B cell (primary cell): ENCODE results near the gene STAG1. TPM values are rescaled to one million over a fixed set of nuclear protein-coding genes. Genes with fewer than 3 reads are reported as not detected.

Experiments used
- ATAC-seq: fragments of 200-7000 bp; cut with Tn5 transposase; one replicate; pipeline ENCODE4 v1.10.0; 2021; ENCODE audit warnings: low read depth, mild to moderate bottlenecking, moderate number of reproducible peaks, moderate library complexity
- CTCF ChIA-PET: fragments of 350-600 bp; sonication (Branson Sonifier 250); formaldehyde crosslinking; loops from one replicate; lab custom pipeline; 2021; ENCODE audit warnings: antibody characterized with exemption, inconsistent platforms; lab: Charles Lee
- POLR2A ChIA-PET: fragments of 350-600 bp; sonication (Branson Sonifier 250); formaldehyde crosslinking; loops from one replicate; lab custom pipeline; 2021; ENCODE audit warnings: antibody characterized with exemption; lab: Charles Lee
- DNase-seq: peaks from one replicate; pipeline ENCODE4 v3.0.0; 2013
- H2AFZ ChIP-seq: 2 replicates; pipeline ENCODE4 v1.6.1; 2012; ENCODE audit warnings: mild to moderate bottlenecking, low read depth, low read length; ENCODE audit not compliant: insufficient read depth, poor library complexity, severe bottlenecking
- H3K27ac ChIP-seq, 2 donors: 1 replicate in 1 of 2; 2 replicates in 1 of 2; pipeline ENCODE4 v1.5.1; 2012 to 2013; ENCODE audit warnings: low read length in 2 of 2, mild to moderate bottlenecking in 2 of 2, moderate library complexity in 1 of 2
- H3K27me3 ChIP-seq, 4 experiments: fragments of 200-600 bp in 1 of 4; sonication (generic) in 1 of 4; replicated peaks in 1 of 4; 1 replicate in 2 of 4; 2 replicates in 2 of 4; pipeline versions ENCODE4 v1.6.1 to v1.7.0; 2013 to 2016; ENCODE audit warnings: low read length in 3 of 4, mild to moderate bottlenecking in 2 of 4, mixed read lengths in 1 of 4, moderate library complexity in 1 of 4; ENCODE audit not compliant: insufficient read depth in 4 of 4, control insufficient read depth in 3 of 4; ENCODE audit errors: control extremely low read depth in 1 of 4
- H3K36me3 ChIP-seq, 2 experiments: replicated peaks in 1 of 2; 1 replicate in 1 of 2; 2 replicates in 1 of 2; pipeline versions ENCODE4 v1.6.1 to v1.7.1; 2013; ENCODE audit warnings: low read length in 1 of 2; ENCODE audit not compliant: insufficient read depth in 2 of 2, control insufficient read depth in 1 of 2; ENCODE audit errors: control extremely low read depth in 1 of 2, extremely low read depth in 1 of 2
- H3K4me1 ChIP-seq, 2 donors: fragments of 200-600 bp in 1 of 2; sonication (generic) in 1 of 2; 1 replicate in 1 of 2; 2 replicates in 1 of 2; pipeline versions ENCODE4 v1.5.1 to v1.6.1; 2013 to 2017; ENCODE audit warnings: low read length in 2 of 2; ENCODE audit not compliant: control insufficient read depth in 2 of 2, insufficient read depth in 2 of 2
- H3K4me2 ChIP-seq: replicated peaks from 2 replicates; pipeline ENCODE3; 2012; ENCODE audit warnings: mild to moderate bottlenecking, low read depth, low read length; ENCODE audit not compliant: poor library complexity, severe bottlenecking
- H3K4me3 ChIP-seq, 5 experiments: fragments of 200-600 bp in 1 of 5; sonication (generic) in 1 of 5; 1 replicate in 3 of 5; 2 replicates in 2 of 5; pipeline versions ENCODE4 v1.5.1 to v1.7.0; 2011 to 2016; ENCODE audit warnings: low read length in 4 of 5, mild to moderate bottlenecking in 4 of 5, low read depth in 2 of 5, control low read depth in 1 of 5, moderate library complexity in 1 of 5; ENCODE audit not compliant: insufficient read depth in 1 of 5; ENCODE audit errors: control extremely low read depth in 1 of 5, extremely low read depth in 1 of 5
- H3K79me2 ChIP-seq: fragments of 200-600 bp; sonication (generic); one replicate; pipeline ENCODE4 v1.6.0; 2016; ENCODE audit warnings: low read length; ENCODE audit not compliant: control insufficient read depth, insufficient read depth
- H3K9ac ChIP-seq: fragments of 200-600 bp; sonication (generic); 2 replicates; pipeline ENCODE4 v1.6.1; 2017; ENCODE audit warnings: mild to moderate bottlenecking, low read length, moderate library complexity
- H3K9me3 ChIP-seq, 3 donors: one replicate each; pipeline versions ENCODE4 v1.6.1 to v1.7.1; 2013; ENCODE audit warnings: low read length in 2 of 3; ENCODE audit not compliant: control insufficient read depth in 2 of 3, insufficient read depth in 1 of 3; ENCODE audit errors: control extremely low read depth in 1 of 3
- H4K20me1 ChIP-seq: 2 replicates; pipeline ENCODE4 v1.6.0; 2012; ENCODE audit warnings: mild to moderate bottlenecking, low read length; ENCODE audit not compliant: insufficient read depth, control insufficient read depth, poor library complexity, severe bottlenecking
- H3K27ac Mint-ChIP-seq: one replicate; pipeline ENCODE4 v1.8.0; 2021; ENCODE audit warnings: mixed read lengths
- H3K27me3 Mint-ChIP-seq: one replicate; pipeline ENCODE4 v1.8.0; 2021; ENCODE audit warnings: mixed read lengths
- H3K4me1 Mint-ChIP-seq: one replicate; pipeline ENCODE4 v1.8.0; 2021; ENCODE audit warnings: mixed read lengths
- H3K4me3 Mint-ChIP-seq: one replicate; pipeline ENCODE4 v1.8.0; 2021; ENCODE audit warnings: mixed read lengths
- H3K9me3 Mint-ChIP-seq: one replicate; pipeline ENCODE4 v1.8.0; 2022; ENCODE audit warnings: mixed read lengths; ENCODE audit not compliant: insufficient read depth
- EZH2 ChIP-seq: IDR thresholded peaks from 2 replicates; pipeline ENCODE4 v1.6.1; 2012; ENCODE audit warnings: borderline replicate concordance, low read depth, mild to moderate bottlenecking, moderate library complexity, low read length; ENCODE audit not compliant: insufficient read depth, poor library complexity, severe bottlenecking
- WGBS: methylation state at CpG from one replicate; pipeline ENCODE4 v1.1.5; 2013; ENCODE audit warnings: missing lambda C conversion rate; ENCODE audit not compliant: insufficient coverage; 5-methylcytosine and 5-hydroxymethylcytosine counted together
- intact Hi-C: fragments of 100-400 bp; cut with micrococcal nuclease; formaldehyde crosslinking; loops from one replicate; pipeline ENCODE4 v1.10.0; 2022
- polyA plus RNA-seq: library from polyadenylated mRNA; depleted of rRNA; stranded (reverse); fragments of >200 nt; gene quantifications from 2 replicates; pipeline ENCODE4 v1.2.3, GENCODE V29; 2012
- total RNA-seq, 2 donors: library from RNA; stranded (reverse); fragments of 120-200 nt in 1 of 2; gene quantifications; 1 replicate in 1 of 2; 2 replicates in 1 of 2; pipeline versions ENCODE4 v1.2.3 to v1.2.4, GENCODE V29; 2013 to 2022
- TF ChIP-seq, protein P1 (sequence below): fragments of 200-600 bp; IDR thresholded peaks from one replicate; pipeline ENCODE4 v1.8.0; 2022; ENCODE audit warnings: antibody characterized with exemption, mild to moderate bottlenecking

STAG1 gene
- total and polyA plus RNA-seq, 2 donors (not counting 1 experiment from before 2014, with no cell fraction given): 9.2 to 77.0 TPM

DNA sequence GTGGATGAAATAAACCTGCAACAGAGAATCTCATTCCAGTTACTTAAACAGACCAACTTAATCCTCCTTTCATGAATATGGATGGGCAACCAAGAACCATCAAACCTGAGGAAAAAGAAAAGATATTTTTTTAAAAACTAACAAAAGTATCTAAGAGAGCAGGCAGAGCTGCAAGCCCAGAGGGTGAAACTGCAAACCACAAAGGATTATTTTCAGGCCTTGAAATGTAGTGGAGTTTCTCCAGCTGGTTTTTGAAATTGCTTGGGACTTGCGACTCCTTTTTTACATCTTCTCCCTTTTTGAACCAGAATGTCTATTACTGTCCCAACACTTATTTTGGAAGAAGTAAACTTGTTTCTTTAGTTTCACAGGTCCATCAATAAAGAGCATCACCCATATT is 87.4 kb downstream of the STAG1 start:
- Histone ChIP-seq H3K36me3 (peaks cover 4 to 7% of the 10 kb centered on the region in 2 experiments), H4K20me1 (peaks cover 36% of the 10 kb centered on the region), H3K4me1 (no peaks in the 10 kb centered on the region), H3K27me3 (no peaks in the 10 kb centered on the region), H3K9ac (no peak overlapping the region), H3K27ac (no peak overlapping the region), H3K79me2 (peaks cover 93% of the 10 kb centered on the region), H2AFZ (no peak overlapping the region), H3K4me2 (no peak overlapping the region), H3K4me3 (no peak overlapping the region), H3K9me3 (peaks cover 0 to 2% (median 1%) of the 10 kb centered on the region in 3 donors)
- ChIA-PET POLR2A (no interaction called here), CTCF (no interaction called here)
- intact Hi-C loops: no loop called here
- no CpG with 5 or more reads among the region's 1 CpG for WGBS
- Mint-ChIP-seq H3K4me3 (no peak overlapping the region), H3K4me1 (peaks cover 42% of the 10 kb centered on the region), H3K27me3 (no peaks in the 10 kb centered on the region), H3K27ac (no peak overlapping the region), H3K9me3 (no peaks in the 10 kb centered on the region)
- ATAC-seq: no peak
- DNase-seq: no peak
- TF ChIP-seq EZH2: no peak
- TF ChIP-seq, protein P1, sequence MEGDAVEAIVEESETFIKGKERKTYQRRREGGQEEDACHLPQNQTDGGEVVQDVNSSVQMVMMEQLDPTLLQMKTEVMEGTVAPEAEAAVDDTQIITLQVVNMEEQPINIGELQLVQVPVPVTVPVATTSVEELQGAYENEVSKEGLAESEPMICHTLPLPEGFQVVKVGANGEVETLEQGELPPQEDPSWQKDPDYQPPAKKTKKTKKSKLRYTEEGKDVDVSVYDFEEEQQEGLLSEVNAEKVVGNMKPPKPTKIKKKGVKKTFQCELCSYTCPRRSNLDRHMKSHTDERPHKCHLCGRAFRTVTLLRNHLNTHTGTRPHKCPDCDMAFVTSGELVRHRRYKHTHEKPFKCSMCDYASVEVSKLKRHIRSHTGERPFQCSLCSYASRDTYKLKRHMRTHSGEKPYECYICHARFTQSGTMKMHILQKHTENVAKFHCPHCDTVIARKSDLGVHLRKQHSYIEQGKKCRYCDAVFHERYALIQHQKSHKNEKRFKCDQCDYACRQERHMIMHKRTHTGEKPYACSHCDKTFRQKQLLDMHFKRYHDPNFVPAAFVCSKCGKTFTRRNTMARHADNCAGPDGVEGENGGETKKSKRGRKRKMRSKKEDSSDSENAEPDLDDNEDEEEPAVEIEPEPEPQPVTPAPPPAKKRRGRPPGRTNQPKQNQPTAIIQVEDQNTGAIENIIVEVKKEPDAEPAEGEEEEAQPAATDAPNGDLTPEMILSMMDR: no peak

DNA sequence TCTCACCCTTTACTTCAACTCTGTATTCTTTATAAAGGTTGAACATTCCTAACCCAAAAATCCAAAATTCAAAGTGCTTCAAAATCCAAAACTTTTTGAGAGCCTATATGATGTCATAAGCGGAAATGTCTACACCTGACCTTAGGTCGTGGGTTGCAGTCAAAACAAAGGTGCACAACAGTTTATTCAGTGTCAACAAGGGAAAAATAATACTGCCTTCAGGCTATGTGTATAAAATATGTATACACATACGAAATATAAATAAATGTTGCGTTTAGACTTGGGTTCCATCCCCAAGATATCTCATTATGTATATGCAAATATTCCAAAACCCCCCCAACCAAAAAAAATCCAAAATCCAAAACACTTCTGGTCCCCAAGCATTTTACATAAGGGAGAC is 90.9 kb downstream of the STAG1 start:
- Mint-ChIP-seq H3K9me3 (no peaks in the 10 kb centered on the region), H3K27ac (no peak overlapping the region), H3K4me1 (peaks cover 43% of the 10 kb centered on the region), H3K4me3 (no peak overlapping the region), H3K27me3 (no peaks in the 10 kb centered on the region)
- Histone ChIP-seq H4K20me1 (peaks cover 19% of the 10 kb centered on the region), H3K36me3 (no peaks in the 10 kb centered on the region), H3K4me3 (no peak overlapping the region), H3K9me3 (peaks cover 0 to 6% (median 0%) of the 10 kb centered on the region in 3 donors), H3K4me1 (no peaks in the 10 kb centered on the region), H3K4me2 (no peak overlapping the region), H3K27ac (no peak overlapping the region), H3K79me2 (peaks cover 88% of the 10 kb centered on the region), H3K9ac (no peak overlapping the region), H3K27me3 (no peaks in the 10 kb centered on the region), H2AFZ (no peak overlapping the region)
- ChIA-PET CTCF (no interaction called here), POLR2A (no interaction called here)
- WGBS: no CpG with 5 or more reads among the region's 4 CpGs
- no peak for DNase-seq
- TF ChIP-seq, protein P1: no peak
- no peak for TF ChIP-seq EZH2
- ATAC-seq: no peak
- intact Hi-C loops: no loop called here
